SK-N-SH treated with all-trans-retinoic acid at 6 μM for 48 hours (cell line): ENCODE results near the gene SPRED3.

Source experiments
- ARNTL ChIP-seq: fragments of 450-650 bp; formaldehyde crosslinking; IDR thresholded peaks from 2 replicates; pipeline ENCODE4 v1.5.0; 2020; ENCODE audit warnings: low read depth, mild to moderate bottlenecking, moderate library complexity, borderline replicate concordance
- CSDC2 ChIP-seq: fragments of 250-450 bp; sonication (Bioruptor Pico); IDR thresholded peaks from 2 replicates; pipeline ENCODE4 v1.5.0; 2020; ENCODE audit warnings: mild to moderate bottlenecking, moderate library complexity
- CSRNP3 ChIP-seq: fragments of 250-450 bp; sonication (Bioruptor Pico); IDR thresholded peaks from 2 replicates; pipeline ENCODE4 v1.5.1; 2021; ENCODE audit warnings: mild to moderate bottlenecking, moderate library complexity
- ISL1 ChIP-seq: fragments of 250-450 bp; sonication (Bioruptor Pico); IDR thresholded peaks from 2 replicates; pipeline ENCODE4 v2.1.2; 2022; ENCODE audit warnings: mild to moderate bottlenecking, moderate library complexity
- OSR1 ChIP-seq: fragments of 250-450 bp; sonication (Bioruptor Pico); IDR thresholded peaks from 2 replicates; pipeline ENCODE4 v1.8.0; 2022; ENCODE audit warnings: moderate library complexity, mild to moderate bottlenecking, inconsistent platforms
- PATZ1 ChIP-seq: fragments of 250-450 bp; sonication (Bioruptor Pico); IDR thresholded peaks from 2 replicates; pipeline ENCODE4 v1.8.0; 2020; ENCODE audit warnings: mild to moderate bottlenecking, moderate library complexity, borderline replicate concordance
- PPARA ChIP-seq: fragments of 250-450 bp; sonication (Bioruptor Pico); IDR thresholded peaks from 2 replicates; pipeline ENCODE4 v1.5.0; 2020; ENCODE audit warnings: mild to moderate bottlenecking, borderline replicate concordance
- SNAI2 ChIP-seq: fragments of 250-450 bp; sonication (Bioruptor Pico); IDR thresholded peaks from 2 replicates; pipeline ENCODE4 v1.5.0; 2020; ENCODE audit warnings: mild to moderate bottlenecking, moderate library complexity
- TSHZ2 ChIP-seq: fragments of 250-450 bp; sonication (Bioruptor Pico); IDR thresholded peaks from 2 replicates; pipeline ENCODE4 v1.5.0; 2020; ENCODE audit warnings: mild to moderate bottlenecking, moderate library complexity
- ZC3H10 ChIP-seq: fragments of 250-450 bp; sonication (Bioruptor Pico); IDR thresholded peaks from 2 replicates; pipeline ENCODE4 v1.5.1; 2021; ENCODE audit warnings: mild to moderate bottlenecking, moderate library complexity
- ZNF70 ChIP-seq: fragments of 450-650 bp; formaldehyde crosslinking; IDR thresholded peaks from 2 replicates; pipeline ENCODE4 v1.5.0; 2020; ENCODE audit warnings: mild to moderate bottlenecking, moderate library complexity
- ZNF8 ChIP-seq: fragments of 450-650 bp; formaldehyde crosslinking; IDR thresholded peaks from 2 replicates; pipeline ENCODE4 v1.5.0; 2020; ENCODE audit warnings: mild to moderate bottlenecking, moderate library complexity
- TF ChIP-seq, protein P1 (sequence below): fragments of 250-450 bp; sonication (Bioruptor Pico); IDR thresholded peaks from 2 replicates; pipeline ENCODE4 v1.5.1; 2020; ENCODE audit warnings: low read depth, mild to moderate bottlenecking, moderate library complexity

DNA sequence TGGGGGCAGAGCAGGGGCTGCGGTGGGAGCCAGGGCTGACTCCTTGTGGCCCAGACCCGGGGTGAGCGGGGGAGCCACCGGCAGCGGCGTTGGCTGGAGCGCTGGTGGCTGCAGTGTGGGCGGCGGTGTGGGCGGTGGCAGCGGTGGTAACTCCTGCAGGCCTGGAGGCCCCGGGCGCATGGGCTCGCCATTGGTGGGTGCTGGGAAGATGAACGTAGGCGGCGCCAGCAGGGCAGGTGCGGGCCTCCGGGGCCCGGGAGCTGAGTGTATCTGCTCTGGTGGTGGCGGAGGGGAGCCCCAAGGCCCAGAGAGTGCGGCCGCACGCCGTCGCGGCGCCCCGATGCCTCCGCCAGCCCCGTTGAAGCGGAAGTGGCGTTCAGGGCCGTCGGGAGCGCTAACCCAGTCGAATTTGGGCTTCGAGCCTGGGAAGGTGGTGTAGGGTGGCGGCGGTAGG is 2.7 kb upstream of the SPRED3 start:
- TF ChIP-seq ZNF8 (CRISPR knock-in tag) (no peak), PPARA (CRISPR knock-in tag) (no peak), ZC3H10 (CRISPR knock-in tag) (no peak), ARNTL (no peak), ZNF70 (CRISPR knock-in tag) (no peak), ISL1 (CRISPR knock-in tag) (no peak), TSHZ2 (CRISPR knock-in tag) (no peak), CSRNP3 (no peak), CSDC2 (CRISPR knock-in tag) (no peak), PATZ1 (no peak), SNAI2 (CRISPR knock-in tag) (no peak), OSR1 (CRISPR knock-in tag) (no peak)
- TF ChIP-seq, protein P1, sequence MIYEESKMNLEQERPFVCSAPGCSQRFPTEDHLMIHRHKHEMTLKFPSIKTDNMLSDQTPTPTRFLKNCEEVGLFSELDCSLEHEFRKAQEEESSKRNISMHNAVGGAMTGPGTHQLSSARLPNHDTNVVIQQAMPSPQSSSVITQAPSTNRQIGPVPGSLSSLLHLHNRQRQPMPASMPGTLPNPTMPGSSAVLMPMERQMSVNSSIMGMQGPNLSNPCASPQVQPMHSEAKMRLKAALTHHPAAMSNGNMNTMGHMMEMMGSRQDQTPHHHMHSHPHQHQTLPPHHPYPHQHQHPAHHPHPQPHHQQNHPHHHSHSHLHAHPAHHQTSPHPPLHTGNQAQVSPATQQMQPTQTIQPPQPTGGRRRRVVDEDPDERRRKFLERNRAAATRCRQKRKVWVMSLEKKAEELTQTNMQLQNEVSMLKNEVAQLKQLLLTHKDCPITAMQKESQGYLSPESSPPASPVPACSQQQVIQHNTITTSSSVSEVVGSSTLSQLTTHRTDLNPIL = no peak
